Globus pallidus (tissue), 1 donor: ENCODE data around the gene CSNK2B.

Experiments
- DNase-seq: peaks from one replicate; pipeline ENCODE4 v3.0.0-alpha.2; 2015; ENCODE audit warnings: low spot score

Gene CSNK2B

DNA sequence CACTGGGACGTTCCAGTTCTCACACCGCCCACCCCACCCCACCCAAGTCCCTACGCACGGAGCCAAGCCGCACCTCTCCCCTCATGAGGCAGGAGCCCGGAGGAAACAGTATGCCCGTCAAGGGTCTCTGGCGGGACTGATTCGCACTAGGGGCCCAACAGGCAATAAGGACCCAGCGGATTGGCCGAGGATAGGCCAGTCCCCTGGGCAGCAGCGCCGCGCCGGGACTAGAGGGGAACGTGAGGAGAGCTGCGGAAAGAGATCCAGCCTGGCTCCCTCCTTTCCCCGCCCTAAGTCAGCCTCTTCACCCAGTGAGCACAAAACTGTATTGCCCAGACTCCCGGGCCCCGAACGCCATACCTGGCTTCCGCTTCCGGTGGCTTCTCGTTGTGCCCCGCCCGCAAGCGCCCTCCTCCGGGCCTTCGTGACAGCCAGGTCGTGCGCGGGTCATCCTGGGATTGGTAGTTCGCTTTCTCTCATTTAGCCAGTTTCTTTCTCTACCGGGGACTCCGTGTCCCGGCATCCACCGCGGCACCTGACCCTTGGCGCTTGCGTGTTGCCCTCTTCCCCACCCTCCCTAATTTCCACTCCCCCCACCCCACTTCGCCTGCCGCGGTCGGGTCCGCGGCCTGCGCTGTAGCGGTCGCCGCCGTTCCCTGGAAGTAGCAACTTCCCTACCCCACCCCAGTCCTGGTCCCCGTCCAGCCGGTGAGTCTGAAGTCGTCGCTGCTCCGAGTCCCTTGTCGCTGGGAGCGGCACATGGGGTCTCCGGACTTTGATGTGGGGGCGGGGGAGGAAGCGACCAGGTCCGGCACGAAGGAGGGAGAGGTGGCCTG, at the start of gene CSNK2B:
CSNK2B (plus strand) TSS at position 580 of the 836 bp plus-strand sequence. CDS start 752 bp downstream, outside the sequence.
- DNase-seq: peak; percentile 99

DNA sequence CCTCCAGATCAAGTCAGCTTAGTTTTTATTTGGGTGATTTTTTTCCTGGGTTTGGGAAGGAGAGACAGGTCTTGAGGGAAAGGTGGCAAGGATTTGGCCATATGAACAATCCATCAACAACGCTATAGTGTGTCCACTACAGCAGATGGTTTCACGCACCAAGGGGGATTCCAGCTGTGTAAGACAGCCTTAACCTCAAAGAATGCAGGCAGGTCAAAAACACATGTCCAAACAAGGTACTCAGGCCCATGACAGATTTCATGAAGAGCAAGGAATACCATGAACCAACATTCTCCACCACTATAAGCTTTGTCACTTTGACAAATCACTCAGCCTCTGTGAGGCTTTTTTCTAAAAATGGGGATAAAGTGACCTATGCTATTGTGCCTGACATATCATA, 48.9 kb upstream of the CSNK2B start:
- DNase-seq: no peak

DNA sequence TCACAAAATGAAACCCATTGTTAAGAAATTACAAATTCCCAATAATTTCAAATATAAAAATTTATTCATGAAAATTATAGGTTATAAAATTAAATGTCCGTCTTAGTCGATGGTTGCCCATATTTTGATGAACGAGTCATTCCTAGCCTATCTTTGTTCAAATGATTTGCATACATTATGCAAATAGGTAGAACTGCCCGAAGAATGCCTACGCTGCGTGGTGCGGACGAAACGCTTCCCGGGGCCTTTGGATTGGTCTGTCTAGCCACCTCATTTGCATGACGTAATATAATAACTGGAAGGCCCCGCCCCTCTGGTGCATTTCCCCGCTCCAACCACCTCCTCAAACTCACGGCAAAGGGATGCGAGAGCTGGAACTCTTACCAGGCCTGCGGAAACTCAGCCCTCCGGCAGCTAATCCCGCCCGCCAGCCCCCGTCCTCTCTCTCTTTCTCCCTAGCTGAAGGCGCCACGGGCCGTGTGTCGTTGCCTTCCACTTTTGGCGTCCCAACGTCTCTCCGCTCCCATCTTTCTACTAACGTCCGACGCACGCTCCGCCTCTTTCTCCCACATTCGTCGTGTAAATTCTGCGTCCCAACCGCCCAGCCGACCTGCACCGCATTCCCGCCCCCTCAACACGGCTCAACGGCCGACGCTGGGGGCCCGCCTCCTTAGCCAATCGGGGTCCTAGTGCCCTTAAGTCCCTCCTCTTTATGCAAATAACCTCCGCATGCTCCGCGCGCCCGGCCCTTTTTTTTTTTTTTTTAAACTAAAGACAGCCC, 45.9 kb upstream of the CSNK2B start:
- peak; percentile 99 for DNase-seq

DNA sequence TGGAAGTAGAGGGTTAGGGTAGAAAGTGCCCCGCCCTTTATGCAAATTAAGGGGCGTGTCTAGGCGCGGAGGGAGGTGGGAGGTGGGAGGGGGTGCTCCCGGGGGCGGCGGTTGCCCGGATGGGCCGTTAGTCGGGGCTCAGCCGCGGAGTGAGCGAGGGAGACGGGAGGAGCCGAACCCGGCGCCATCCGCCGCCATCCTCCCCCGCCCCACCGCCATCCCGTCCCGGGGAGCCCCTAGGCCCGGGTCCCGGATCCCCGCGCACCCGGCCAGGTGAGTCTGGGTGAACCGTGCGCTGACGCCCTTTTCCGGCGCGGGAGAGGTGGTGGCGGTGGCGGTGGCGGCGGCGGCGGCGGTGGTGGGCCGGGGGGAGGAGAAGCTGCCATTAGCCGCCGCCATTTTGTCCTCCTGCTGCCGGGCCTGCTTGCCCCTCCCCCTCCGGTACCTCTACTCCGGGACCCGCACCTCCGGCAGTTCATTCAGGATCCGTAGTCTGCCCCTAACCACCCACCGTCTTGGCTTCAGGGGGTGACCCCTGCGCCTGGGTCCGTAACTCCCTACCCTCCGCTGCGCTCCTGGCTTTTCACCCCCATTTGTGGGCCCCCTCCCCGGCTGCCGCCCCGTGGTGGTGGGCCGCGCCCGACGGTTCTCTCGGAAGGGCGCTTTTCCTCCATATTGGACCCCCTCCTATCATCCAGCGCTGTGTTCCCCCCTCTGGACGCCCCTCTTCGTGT, 45.1 kb upstream of the CSNK2B start, which contains the start of gene PRRC2A:
PRRC2A (plus strand) TSS at position 130 of the 734 bp plus-strand sequence. CDS start 2,075 bp downstream, outside the sequence.
- peak; percentile 71 for DNase-seq

DNA sequence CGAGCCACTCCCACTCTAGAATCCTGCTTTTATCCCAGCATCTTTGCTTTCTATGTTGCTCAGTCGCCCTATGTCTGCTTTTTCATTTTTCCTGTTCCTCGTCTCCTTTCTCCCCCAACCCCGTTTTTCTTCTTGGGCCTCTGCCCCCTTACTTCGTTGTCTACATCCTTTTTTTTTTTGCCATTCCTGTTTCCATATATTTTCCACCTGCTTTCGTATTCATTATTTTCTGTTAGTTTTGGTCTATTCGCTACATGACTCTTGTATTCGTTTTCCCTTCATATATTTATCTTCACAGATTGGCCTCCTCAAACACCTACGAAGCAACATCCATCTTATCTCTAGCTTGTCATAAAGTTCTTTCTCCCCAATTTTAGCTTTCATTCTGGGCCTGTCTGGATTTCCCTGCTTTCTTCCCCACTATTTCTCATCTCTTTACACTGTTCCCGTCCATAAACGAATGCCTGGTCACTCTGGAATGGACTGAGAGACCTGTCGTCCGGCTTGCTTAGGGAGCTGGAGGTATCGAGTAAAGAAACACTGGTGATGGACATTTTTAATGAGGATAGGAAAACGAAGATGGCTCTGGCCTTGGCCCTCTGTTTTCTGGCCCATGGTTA, 44.5 kb upstream of the CSNK2B start:
- DNase-seq: no peak

DNA sequence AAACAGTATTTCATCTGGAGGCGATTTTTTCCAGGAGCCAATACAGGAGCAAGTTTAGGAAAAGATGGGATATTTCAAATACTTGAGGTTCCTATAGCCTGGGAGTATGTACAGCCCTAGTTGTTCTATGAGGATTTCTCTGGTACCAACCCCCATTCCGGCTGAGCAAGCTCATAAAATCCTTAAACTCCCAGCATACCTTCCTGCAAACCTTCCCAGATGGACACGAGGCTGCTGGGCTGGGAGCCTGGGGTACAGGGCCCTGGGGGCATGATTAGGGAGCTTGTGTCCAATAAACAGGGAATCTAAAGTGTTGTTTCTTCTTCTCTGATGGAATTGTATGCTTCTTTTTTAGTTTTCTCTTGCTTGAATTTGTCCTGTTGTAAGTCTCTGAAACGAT, 43.9 kb upstream of the CSNK2B start:
- no peak for DNase-seq

DNA sequence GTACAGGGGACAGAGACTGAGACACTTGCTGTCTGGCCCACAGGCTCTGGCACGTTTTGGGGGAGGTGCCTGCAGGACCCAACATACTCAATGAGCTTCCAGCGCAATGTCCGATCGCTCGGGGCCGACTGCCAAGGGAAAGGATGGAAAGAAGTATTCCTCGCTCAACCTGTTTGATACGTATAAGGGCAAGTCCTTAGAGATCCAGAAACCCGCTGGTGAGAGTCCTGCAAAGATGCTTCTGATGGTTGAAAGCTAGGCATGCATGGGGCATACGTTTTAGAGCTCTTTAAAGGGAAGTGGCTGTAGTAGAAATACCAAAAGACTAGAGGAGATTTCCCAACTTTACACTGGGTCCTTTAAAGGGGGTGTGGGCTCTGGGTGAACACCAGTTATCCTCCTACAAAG, 43.2 kb upstream of the CSNK2B start:
- no peak for DNase-seq

DNA sequence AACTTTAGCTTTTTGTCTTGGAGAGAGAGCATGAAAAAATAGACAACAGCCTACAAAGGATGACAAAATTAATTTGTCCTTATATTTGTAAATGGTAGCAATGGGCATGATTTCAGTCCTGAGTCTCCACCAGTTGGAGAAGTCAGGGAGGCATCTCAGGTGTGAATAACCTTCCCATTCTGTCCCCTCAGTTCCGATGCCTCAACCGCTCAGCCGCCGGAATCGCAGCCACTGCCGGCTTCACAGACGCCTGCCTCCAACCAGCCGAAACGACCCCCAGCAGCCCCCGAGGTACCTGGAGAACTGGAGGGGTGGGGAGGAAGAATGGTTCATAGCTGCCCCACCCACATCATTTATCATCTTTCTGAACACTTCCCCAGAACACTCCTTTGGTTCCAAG, 41.8 kb upstream of the CSNK2B start:
- DNase-seq: no peak

DNA sequence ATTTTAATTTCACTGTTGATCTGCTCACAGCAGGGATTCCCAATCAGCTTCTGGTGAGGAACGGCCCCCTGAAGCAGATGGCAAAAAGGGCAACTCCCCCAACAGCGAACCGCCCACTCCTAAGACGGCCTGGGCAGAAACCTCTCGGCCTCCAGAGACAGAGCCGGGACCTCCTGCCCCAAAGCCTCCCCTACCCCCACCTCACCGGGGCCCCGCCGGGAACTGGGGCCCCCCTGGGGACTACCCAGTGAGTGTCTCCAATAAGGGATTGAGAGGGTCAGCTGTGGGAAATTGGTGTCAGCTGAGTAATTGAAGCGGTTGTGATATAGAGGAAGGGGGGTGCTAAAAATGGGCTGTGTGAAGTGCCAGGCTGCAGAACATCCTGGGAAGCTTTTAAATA, 38.9 kb upstream of the CSNK2B start:
- DNase-seq: no peak

DNA sequence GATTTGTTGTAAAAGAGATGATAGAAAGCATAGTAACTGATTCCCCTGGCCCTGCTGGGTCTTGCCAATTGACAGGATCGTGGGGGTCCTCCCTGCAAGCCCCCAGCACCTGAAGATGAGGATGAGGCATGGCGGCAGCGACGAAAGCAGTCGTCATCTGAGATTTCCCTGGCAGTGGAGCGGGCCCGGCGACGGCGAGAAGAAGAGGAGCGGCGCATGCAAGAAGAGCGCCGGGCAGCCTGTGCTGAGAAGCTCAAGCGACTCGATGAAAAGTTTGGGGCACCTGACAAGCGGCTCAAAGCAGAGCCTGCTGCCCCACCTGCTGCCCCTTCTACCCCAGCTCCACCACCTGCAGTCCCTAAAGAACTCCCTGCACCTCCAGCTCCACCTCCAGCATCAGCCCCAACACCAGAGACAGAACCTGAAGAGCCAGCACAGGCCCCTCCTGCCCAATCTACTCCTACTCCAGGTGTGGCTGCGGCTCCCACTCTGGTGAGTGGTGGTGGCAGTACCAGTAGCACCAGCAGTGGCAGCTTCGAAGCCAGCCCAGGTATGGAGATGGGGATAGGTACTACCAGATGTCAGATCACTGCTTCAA, 38.1 kb upstream of the CSNK2B start:
- DNase-seq: no peak

DNA sequence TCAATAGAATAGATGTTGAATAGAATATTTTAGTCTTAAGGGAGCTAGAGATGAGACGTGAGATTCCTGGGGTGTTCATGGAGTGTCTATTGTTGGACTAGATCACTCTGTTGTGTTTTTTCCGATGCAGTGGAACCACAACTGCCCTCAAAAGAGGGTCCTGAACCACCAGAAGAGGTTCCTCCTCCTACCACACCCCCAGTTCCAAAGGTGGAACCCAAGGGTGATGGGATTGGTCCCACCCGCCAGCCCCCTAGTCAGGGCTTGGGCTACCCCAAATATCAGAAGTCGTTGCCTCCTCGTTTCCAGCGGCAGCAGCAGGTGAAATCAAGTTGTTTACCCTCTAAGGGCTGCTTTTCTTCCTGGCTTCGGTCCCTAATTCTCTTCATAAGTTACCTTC, 36.9 kb upstream of the CSNK2B start:
- DNase-seq: no peak

DNA sequence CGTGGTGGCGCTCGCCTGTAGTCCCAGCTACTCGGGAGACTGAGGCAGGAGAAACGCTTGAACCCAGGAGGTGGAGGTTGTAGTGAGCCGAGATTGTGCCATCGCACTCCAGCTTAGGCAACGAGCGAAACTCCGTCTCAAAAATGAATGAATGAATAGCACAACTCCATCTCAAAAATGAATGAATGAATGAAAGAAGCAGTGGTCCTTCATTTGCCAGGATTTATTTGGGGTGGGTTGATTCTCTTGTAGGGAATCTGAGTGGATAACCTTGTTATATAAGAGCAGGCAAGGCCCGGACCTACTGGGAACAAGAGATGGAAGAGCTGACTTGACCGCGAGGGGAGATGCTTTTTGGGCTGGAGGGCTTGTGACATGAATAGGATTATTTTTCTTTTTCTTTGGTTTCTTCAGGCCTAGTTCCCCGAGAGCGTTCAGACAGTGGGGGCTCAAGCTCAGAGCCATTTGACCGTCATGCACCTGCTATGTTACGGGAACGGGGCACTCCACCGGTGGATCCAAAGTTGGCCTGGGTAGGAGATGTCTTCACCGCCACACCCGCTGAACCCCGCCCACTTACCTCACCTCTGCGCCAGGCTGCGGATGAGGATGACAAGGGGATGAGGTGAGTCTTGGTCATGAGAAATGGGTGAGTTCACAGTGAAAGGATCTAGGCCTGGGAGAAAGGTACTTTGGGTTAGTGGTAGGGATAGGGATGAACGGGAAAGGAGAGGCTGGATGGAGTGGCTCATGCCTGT, 35.5 kb upstream of the CSNK2B start:
- DNase-seq: no peak

DNA sequence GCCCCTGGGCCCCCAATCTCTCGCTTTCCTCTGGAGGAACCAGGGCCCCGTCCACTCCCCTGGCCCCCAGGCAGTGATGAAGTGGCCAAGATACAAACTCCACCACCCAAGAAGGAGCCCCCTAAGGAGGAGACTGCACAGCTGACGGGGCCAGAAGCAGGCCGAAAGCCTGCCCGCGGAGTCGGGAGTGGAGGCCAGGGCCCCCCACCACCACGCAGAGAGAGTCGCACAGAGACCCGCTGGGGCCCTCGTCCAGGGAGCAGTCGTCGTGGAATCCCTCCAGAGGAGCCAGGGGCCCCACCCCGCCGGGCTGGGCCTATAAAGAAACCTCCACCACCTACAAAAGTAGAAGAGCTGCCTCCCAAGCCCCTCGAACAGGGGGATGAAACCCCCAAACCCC, 34.7 kb upstream of the CSNK2B start:
- no peak for DNase-seq

DNA sequence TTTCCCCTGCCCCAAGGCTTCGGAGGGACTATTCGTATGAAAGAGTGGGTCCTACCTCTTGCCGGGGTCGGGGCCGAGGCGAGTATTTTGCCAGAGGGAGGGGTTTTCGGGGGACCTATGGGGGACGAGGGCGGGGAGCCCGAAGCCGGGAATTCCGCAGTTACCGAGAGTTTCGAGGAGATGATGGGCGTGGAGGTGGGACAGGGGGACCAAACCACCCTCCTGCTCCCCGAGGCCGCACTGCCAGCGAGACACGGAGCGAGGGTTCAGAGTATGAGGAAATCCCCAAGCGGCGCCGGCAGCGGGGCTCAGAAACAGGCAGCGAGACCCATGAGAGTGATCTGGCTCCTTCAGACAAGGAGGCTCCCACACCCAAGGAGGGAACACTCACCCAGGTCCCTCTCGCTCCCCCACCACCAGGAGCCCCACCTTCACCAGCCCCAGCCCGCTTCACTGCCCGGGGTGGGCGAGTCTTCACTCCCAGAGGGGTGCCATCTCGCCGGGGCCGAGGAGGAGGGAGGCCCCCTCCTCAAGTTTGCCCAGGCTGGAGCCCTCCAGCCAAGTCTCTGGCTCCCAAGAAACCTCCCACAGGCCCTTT, 34.1 kb upstream of the CSNK2B start:
- DNase-seq: no peak

DNA sequence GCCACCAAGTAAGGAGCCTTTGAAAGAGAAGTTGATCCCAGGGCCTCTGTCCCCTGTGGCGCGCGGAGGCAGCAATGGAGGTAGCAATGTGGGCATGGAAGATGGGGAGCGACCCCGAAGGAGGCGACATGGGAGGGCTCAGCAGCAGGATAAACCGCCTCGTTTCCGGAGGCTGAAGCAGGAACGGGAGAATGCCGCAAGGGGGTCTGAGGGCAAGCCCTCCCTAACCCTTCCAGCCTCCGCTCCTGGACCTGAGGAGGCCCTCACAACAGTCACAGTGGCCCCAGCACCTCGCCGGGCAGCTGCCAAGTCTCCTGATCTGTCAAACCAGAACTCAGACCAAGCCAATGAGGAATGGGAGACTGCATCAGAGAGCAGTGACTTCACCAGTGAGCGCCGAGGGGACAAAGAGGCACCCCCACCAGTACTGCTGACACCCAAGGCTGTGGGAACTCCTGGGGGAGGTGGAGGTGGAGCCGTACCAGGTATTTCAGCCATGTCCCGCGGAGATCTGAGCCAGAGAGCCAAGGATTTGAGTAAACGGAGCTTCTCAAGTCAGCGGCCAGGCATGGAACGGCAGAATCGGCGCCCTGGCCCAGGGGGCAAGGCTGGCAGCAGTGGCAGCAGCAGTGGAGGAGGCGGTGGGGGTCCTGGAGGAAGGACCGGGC, 33.5 kb upstream of the CSNK2B start:
- DNase-seq: no peak

DNA sequence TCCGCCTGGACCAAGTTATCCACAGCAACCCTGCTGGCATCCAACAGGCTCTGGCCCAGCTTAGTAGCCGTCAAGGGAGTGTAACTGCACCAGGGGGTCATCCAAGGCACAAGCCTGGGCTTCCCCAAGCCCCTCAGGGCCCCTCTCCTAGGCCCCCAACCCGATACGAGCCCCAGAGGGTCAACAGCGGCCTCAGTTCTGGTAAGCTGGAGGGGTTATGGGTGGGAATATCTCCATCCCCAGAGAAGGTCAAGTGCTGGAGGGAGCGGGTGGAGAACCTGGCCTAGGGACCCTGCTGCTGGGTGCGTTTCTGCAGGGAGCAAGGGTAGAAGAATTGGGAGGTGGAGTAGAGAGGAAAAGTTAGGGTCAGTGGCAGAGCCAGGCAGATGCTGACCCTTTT, 32.4 kb upstream of the CSNK2B start:
- no peak for DNase-seq

DNA sequence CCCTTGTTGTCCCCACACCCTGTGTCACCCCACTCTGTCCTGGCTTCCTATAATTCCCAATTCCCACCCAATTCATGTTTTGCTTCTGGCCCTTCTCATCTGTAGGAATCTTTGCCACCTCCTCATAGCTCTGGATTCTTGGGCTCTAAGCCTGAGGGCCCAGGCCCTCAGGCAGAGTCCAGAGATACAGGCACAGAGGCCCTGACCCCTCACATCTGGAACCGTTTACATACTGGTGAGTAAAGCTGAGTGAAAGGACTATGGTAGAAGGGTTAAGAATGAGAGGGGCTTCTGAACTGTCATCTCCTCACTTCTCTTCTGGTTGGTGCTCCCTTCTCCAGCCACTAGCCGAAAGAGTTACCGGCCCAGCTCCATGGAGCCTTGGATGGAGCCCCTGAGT, 31.7 kb upstream of the CSNK2B start:
- DNase-seq: no peak

DNA sequence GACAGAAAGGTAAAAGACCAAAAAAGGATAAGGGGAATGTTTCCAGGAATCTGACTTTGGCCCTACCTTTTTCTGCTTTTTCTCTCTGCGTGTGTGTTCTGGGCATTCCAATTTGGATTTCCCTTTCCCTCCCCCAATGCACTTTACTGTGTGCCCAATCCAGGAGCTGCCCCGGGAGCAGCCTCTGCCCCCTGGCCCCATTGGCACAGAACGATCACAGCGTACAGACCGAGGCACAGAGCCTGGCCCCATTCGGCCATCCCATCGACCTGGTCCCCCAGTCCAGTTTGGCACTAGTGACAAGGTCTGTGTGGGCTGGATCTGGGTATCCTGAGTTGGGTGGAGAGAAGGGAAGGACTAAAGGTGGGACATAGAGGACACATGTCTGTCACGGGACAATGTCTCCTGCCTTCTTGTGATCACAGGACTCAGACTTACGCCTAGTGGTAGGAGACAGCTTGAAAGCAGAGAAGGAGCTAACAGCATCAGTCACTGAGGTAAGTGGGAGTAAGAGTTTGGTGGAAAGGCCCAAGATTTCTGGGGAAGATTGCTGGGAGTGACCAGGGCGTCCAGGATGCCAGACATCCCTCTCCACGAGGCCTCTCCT, 30.8 kb upstream of the CSNK2B start:
- no peak for DNase-seq
